Measurements from ENCODE around the gene PTEN. TPM values are rescaled to one million over a fixed set of nuclear protein-coding genes. Genes with fewer than 3 reads are reported as not detected.

The PTEN gene
- total and polyA plus RNA-seq, 9 of the 15 experiments (the other 6 are each of a cell fraction or from before 2014, with no cell fraction given) = 8.4 to 56.9 (median 22.2) TPM

GRCh38 chr10:87887146-87887545 is 23.7 kb downstream of the PTEN start:
- TF ChIP-seq SREBF2 (CRISPR knock-in tag; IDR thresholded peaks at IDR 0.05) (no peak), DACH1 (IDR thresholded peaks at IDR 0.05; ENCODE audit: partially characterized antibody) (no peak), BCL6 (CRISPR knock-in tag; IDR thresholded peaks at IDR 0.05) (no peak), ZNF24 (IDR thresholded peaks at IDR 0.05) (no peak), E2F8 (IDR thresholded peaks at IDR 0.05; ENCODE audit: low read depth, partially characterized antibody) (no peak), TRIM25 (IDR thresholded peaks at IDR 0.05; ENCODE audit: borderline replicate concordance) (no peak), NBN (IDR thresholded peaks at IDR 0.05; ENCODE audit: low read depth) (no peak), HDAC6 (IDR thresholded peaks at IDR 0.05; ENCODE audit: low read depth, low read length) (no peak), C11orf30 (IDR thresholded peaks at IDR 0.05; ENCODE audit: low read depth) (no peak), MBD2 (IDR thresholded peaks at IDR 0.05; ENCODE audit: borderline replicate concordance, low read depth) (no peak), OTX1 (CRISPR knock-in tag; IDR thresholded peaks at IDR 0.05) (no peak)
- Histone ChIP-seq H4K20me1 (replicated peaks; ENCODE audit: control insufficient read depth, insufficient read depth, low read length) (no peaks in the 10 kb centered on the region), H3K4me1 (replicated peaks in 1 of 2; ENCODE audit: control insufficient read depth in 2 of 2, insufficient read depth in 2 of 2, low read length in 2 of 2) (no peaks in the 10 kb centered on the region), H2AFZ (ENCODE audit: low read depth, low read length) (no peak overlapping the region), H3K79me2 (ENCODE audit: control insufficient read depth, insufficient read depth, low read length) (peaks cover 22% of the 10 kb centered on the region), H3K9me1 (ENCODE audit: control insufficient read depth, insufficient read depth, low read length) (no peaks in the 10 kb centered on the region), H3K9ac (ENCODE audit: insufficient read depth in 1 of 2, low read depth in 2 of 2, low read length in 2 of 2) (no peak overlapping the region), H3K36me3 (ENCODE audit: control insufficient read depth, insufficient read depth, low read length) (peaks cover 19% of the 10 kb centered on the region; the same call in 2 of the 3 replicates), H3K4me2 (ENCODE audit: insufficient read depth, low read length) (no peak overlapping the region), H3K4me3 (no peak overlapping the region), H3K27ac (ENCODE audit: extremely low read depth, low read depth, low read length) (no peak overlapping the region), H3K9me3 (replicated peaks; ENCODE audit: control insufficient read depth, insufficient read depth, low read depth, low read length) (no peaks in the 10 kb centered on the region), H3K27me3 (ENCODE audit: control insufficient read depth in 2 of 2, insufficient read depth in 2 of 2, low read length in 2 of 2) (no peaks in the 10 kb centered on the region)
- no TSS peak for BruUV-seq (replicated peaks)
- in situ Hi-C loops (cut with MboI) (no loop called here), intact Hi-C loops (cut with micrococcal nuclease) (no loop called here)
- 89% methylated on average over 1 of the region's 1 CpG for WGBS (ENCODE audit: insufficient coverage, low coverage, missing lambda C conversion rate)
- FAIRE-seq (no peak), ATAC-seq (no peak), DNase-seq (ENCODE audit: extremely low read depth in 1 of 4, low spot score in 3 of 4) (no peak)
- ChIA-PET POLR2A (no interaction called here), CTCF (ENCODE audit: low intra/inter-chr PET ratio) (no interaction called here)

All from K562 (cell line).